ENCODE results near the gene CLEC3B.

- TF ChIP-seq CTCF (IDR thresholded peaks at IDR 0.05) (no peak), EP300 (IDR thresholded peaks at IDR 0.05) (no peak)
Observed at GRCh38 chr3:45042162-45042561, 16.1 kb downstream of the CLEC3B start.
